GM19395 (cell line): Measurements from ENCODE around the gene KCTD16.

ENCODE experiments used
- ATAC-seq: cut with Tn5 transposase; IDR thresholded peaks from one replicate; pipeline ENCODE4 v1.9.1; 2021; ENCODE audit warnings: mild to moderate bottlenecking, moderate library complexity; ENCODE audit not compliant: unreplicated experiment

KCTD16 gene

GRCh38 chr5:144329681-144330080 is 159.0 kb downstream of the KCTD16 start:
- no peak for ATAC-seq

GRCh38 chr5:144331361-144331760 is 160.7 kb downstream of the KCTD16 start:
- no peak for ATAC-seq

- no peak for ATAC-seq
These were observed 161.6 kb downstream of the KCTD16 start for GRCh38 chr5:144332265-144332664.

- ATAC-seq: peak; percentile 64
These were observed 162.8 kb downstream of the KCTD16 start for GRCh38 chr5:144333336-144333920.

- ATAC-seq: peak; percentile 73
These were observed 164.9 kb downstream of the KCTD16 start for GRCh38 chr5:144335561-144335960.

GRCh38 chr5:144336191-144336961 is 165.7 kb downstream of the KCTD16 start:
- ATAC-seq: no peak

- no peak for ATAC-seq
These were observed 181.7 kb downstream of the KCTD16 start for GRCh38 chr5:144352330-144352729.

- no peak for ATAC-seq
These were observed 182.2 kb downstream of the KCTD16 start for GRCh38 chr5:144352732-144353317.

- no peak for ATAC-seq
These were observed 185.8 kb downstream of the KCTD16 start for GRCh38 chr5:144356489-144356888.

- ATAC-seq: no peak
These were observed 190.7 kb downstream of the KCTD16 start for GRCh38 chr5:144361406-144361805.

GRCh38 chr5:144365885-144366284 is 195.2 kb downstream of the KCTD16 start:
- no peak for ATAC-seq

- no peak for ATAC-seq
These were observed 197.3 kb downstream of the KCTD16 start for GRCh38 chr5:144367991-144368390.

- ATAC-seq: no peak
These were observed 197.9 kb downstream of the KCTD16 start for GRCh38 chr5:144368556-144368955.

- ATAC-seq: no peak
These were observed 198.3 kb downstream of the KCTD16 start for GRCh38 chr5:144369006-144369405.

GRCh38 chr5:144370273-144370672 is 199.6 kb downstream of the KCTD16 start:
- no peak for ATAC-seq

GRCh38 chr5:144374637-144375036 is 204.0 kb downstream of the KCTD16 start:
- ATAC-seq: no peak

GRCh38 chr5:144377207-144377606 is 206.5 kb downstream of the KCTD16 start:
- ATAC-seq: no peak

GRCh38 chr5:144378681-144379080 is 208.0 kb downstream of the KCTD16 start:
- no peak for ATAC-seq

- no peak for ATAC-seq
These were observed 214.9 kb downstream of the KCTD16 start for GRCh38 chr5:144385597-144385996.

GRCh38 chr5:144386315-144386714 is 215.6 kb downstream of the KCTD16 start:
- no peak for ATAC-seq

GRCh38 chr5:144390133-144390532 is 219.5 kb downstream of the KCTD16 start:
- ATAC-seq: no peak

GRCh38 chr5:144391044-144391443 is 220.4 kb downstream of the KCTD16 start:
- ATAC-seq: no peak
